ENCODE measurements around the gene KSR1. TPM values are rescaled to one million over a fixed set of nuclear protein-coding genes. Genes with fewer than 3 reads are reported as not detected.
"Not testable (repeated sequence)": the region's sequence is repeated elsewhere in the genome, so short reads cannot be mapped to it uniquely, and the experiment has no call there.

Gene KSR1
- total RNA-seq, 4 donors from 2014 or later, result 26.0 to 37.5 (median 35.0) TPM

GRCh38 chr17:27624539-27624938 lies 168.3 kb downstream of the KSR1 start:
- no peak for DNase-seq (ENCODE audit: low spot score in 2 of 2)
- 87 to 95% methylated on average over 3 of the region's 3 CpGs for WGBS, 2 donors
- H3K4me3 ChIP-seq (ENCODE audit: low read depth, poor library complexity, severe bottlenecking), result no peak overlapping the region

GRCh38 chr17:27625856-27626255 lies 169.6 kb downstream of the KSR1 start:
- H3K4me3 ChIP-seq (ENCODE audit: low read depth, poor library complexity, severe bottlenecking), result no peak overlapping the region
- no peak for DNase-seq (ENCODE audit: low spot score in 2 of 2)
- TF ChIP-seq CTCF (IDR thresholded peaks at IDR 0.05), result no peak
- no peak for TF ChIP-seq POLR2A (IDR thresholded peaks at IDR 0.05)
- WGBS, 2 donors, result 89 to 93% methylated on average over 5 of the region's 5 CpGs
- intact Hi-C loops (cut with DNase I; ENCODE audit: low total_unique reads), result loop anchor here (10.0 kb wide), 1 partner anchor 419 kb away; the partner anchor contains the start of gene NLK

More at GRCh38 chr17:27624539-27624938, 168.3 kb downstream of the KSR1 start:
- intact Hi-C loops (cut with DNase I; ENCODE audit: low total_unique reads), result loop anchor here (10.0 kb wide), 1 partner anchor 420 kb away; the partner anchor contains the start of gene NLK
- TF ChIP-seq POLR2A (IDR thresholded peaks at IDR 0.05) (no peak), CTCF (IDR thresholded peaks at IDR 0.05) (no peak)

GRCh38 chr17:27627514-27627913 lies 171.3 kb downstream of the KSR1 start:
- WGBS, 2 donors, result 90 to 92% methylated on average over 10 of the region's 10 CpGs
- no peak for DNase-seq (ENCODE audit: low spot score in 2 of 2)
- intact Hi-C loops (cut with DNase I; ENCODE audit: low total_unique reads), result loop anchor here (10.0 kb wide), 1 partner anchor 417 kb away; the partner anchor contains the start of gene NLK
- TF ChIP-seq POLR2A (IDR thresholded peaks at IDR 0.05) (no peak), CTCF (IDR thresholded peaks at IDR 0.05) (no peak)
- H3K4me3 ChIP-seq (ENCODE audit: low read depth, poor library complexity, severe bottlenecking), result no peak overlapping the region

GRCh38 chr17:27628376-27628775 lies 172.1 kb downstream of the KSR1 start:
- no peak for DNase-seq (ENCODE audit: low spot score in 2 of 2)
- intact Hi-C loops (cut with DNase I; ENCODE audit: low total_unique reads), result loop anchor here (10.0 kb wide), 1 partner anchor 416 kb away; the partner anchor contains the start of gene NLK
- 92 to 94% methylated on average over 5 of the region's 5 CpGs for WGBS, 2 donors
- TF ChIP-seq POLR2A (IDR thresholded peaks at IDR 0.05), result no peak
- no peak for TF ChIP-seq CTCF (IDR thresholded peaks at IDR 0.05)
- H3K4me3 ChIP-seq (ENCODE audit: low read depth, poor library complexity, severe bottlenecking), result no peak overlapping the region

GRCh38 chr17:27629260-27629659 lies 173.0 kb downstream of the KSR1 start:
- WGBS, 2 donors, result 71 to 74% methylated on average over 3 of the region's 3 CpGs
- intact Hi-C loops (cut with DNase I; ENCODE audit: low total_unique reads), result loop anchor here (10.0 kb wide), 1 partner anchor 416 kb away; the partner anchor contains the start of gene NLK
- H3K4me3 ChIP-seq (ENCODE audit: low read depth, poor library complexity, severe bottlenecking); DNase-seq (ENCODE audit: low spot score in 2 of 2): not testable (repeated sequence)

- TF ChIP-seq POLR2A (IDR thresholded peaks at IDR 0.05) (no peak), CTCF (IDR thresholded peaks at IDR 0.05) (no peak)
- intact Hi-C loops (cut with DNase I; ENCODE audit: low total_unique reads), result no loop called here
Observed at GRCh38 chr17:27630607-27631410, 174.6 kb downstream of the KSR1 start, which contains the start of gene LGALS9. Gene LGALS9, plus strand, starts transcription at chr17:27631188. Its CDS starts 78 bp downstream, at chr17:27631266.

More at GRCh38 chr17:27630607-27631410, 174.6 kb downstream of the KSR1 start, which contains the start of gene LGALS9:
- DNase-seq (ENCODE audit: low spot score in 2 of 2), result no peak
- 51 to 57% methylated on average over 10 of the region's 10 CpGs for WGBS, 2 donors
- H3K4me3 ChIP-seq (ENCODE audit: low read depth, poor library complexity, severe bottlenecking), result no peak within 1 kb of the TSS
